Measurements from ENCODE around the gene QSER1.

DNA sequence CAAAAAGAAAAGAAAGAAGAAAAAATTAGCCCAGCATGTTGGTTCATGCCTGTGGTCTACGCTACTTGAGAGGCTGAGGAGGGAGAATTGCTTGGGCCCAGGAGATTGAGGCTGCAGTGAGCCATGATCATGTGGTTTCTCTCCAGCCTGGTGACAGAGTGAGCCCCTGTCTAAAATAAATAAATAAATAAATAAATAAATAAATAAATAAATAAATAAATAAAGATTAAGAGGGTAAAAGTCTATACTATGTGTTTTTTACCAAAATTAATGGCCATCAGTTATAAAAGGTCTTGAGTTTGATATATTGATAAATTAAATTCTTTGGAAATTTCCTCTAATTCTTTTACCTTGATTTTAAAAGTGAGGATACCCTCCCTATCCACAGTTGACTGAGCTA is 97.9 kb downstream of the QSER1 start:
- TF ChIP-seq, protein P1, sequence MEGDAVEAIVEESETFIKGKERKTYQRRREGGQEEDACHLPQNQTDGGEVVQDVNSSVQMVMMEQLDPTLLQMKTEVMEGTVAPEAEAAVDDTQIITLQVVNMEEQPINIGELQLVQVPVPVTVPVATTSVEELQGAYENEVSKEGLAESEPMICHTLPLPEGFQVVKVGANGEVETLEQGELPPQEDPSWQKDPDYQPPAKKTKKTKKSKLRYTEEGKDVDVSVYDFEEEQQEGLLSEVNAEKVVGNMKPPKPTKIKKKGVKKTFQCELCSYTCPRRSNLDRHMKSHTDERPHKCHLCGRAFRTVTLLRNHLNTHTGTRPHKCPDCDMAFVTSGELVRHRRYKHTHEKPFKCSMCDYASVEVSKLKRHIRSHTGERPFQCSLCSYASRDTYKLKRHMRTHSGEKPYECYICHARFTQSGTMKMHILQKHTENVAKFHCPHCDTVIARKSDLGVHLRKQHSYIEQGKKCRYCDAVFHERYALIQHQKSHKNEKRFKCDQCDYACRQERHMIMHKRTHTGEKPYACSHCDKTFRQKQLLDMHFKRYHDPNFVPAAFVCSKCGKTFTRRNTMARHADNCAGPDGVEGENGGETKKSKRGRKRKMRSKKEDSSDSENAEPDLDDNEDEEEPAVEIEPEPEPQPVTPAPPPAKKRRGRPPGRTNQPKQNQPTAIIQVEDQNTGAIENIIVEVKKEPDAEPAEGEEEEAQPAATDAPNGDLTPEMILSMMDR (IDR thresholded peaks at IDR 0.05; ENCODE audit: insufficient read depth, low read length) = no peak
- TF ChIP-seq, protein P2, sequence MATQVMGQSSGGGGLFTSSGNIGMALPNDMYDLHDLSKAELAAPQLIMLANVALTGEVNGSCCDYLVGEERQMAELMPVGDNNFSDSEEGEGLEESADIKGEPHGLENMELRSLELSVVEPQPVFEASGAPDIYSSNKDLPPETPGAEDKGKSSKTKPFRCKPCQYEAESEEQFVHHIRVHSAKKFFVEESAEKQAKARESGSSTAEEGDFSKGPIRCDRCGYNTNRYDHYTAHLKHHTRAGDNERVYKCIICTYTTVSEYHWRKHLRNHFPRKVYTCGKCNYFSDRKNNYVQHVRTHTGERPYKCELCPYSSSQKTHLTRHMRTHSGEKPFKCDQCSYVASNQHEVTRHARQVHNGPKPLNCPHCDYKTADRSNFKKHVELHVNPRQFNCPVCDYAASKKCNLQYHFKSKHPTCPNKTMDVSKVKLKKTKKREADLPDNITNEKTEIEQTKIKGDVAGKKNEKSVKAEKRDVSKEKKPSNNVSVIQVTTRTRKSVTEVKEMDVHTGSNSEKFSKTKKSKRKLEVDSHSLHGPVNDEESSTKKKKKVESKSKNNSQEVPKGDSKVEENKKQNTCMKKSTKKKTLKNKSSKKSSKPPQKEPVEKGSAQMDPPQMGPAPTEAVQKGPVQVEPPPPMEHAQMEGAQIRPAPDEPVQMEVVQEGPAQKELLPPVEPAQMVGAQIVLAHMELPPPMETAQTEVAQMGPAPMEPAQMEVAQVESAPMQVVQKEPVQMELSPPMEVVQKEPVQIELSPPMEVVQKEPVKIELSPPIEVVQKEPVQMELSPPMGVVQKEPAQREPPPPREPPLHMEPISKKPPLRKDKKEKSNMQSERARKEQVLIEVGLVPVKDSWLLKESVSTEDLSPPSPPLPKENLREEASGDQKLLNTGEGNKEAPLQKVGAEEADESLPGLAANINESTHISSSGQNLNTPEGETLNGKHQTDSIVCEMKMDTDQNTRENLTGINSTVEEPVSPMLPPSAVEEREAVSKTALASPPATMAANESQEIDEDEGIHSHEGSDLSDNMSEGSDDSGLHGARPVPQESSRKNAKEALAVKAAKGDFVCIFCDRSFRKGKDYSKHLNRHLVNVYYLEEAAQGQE (IDR thresholded peaks at IDR 0.05; ENCODE audit: insufficient replicate concordance, low read depth) = no peak

All from HL-60 (cell line).